Right renal cortex interstitium (tissue), 3 donors: ENCODE data around the gene ABCB8. TPM values are rescaled to one million over a fixed set of nuclear protein-coding genes. Genes with fewer than 3 reads are reported as not detected.

ENCODE experiments used
- DNase-seq, 3 donors: peaks; one replicate each; pipeline ENCODE4 v3.0.0-alpha.2; 2013; ENCODE audit warnings: low read depth in 3 of 3, low spot score in 2 of 3
- polyA plus RNA-seq, 3 donors: library from polyadenylated mRNA; unstranded; fragments of 120-200 nt; gene quantifications; one replicate each; pipeline ENCODE4 v1.2.1, GENCODE V29; 2013; ENCODE audit not compliant: insufficient read length in 3 of 3

Gene ABCB8
- polyA plus RNA-seq, 3 donors: 15.2 to 18.4 (median 15.5) TPM

GRCh38 chr7:151083071-151083823, 55.0 kb downstream of the ABCB8 start, which contains the start of gene TMUB1:
TSS of gene TMUB1 (minus strand) at chr7:151083493. CDS start at chr7:151082563, 930 bp downstream.
- no peak for DNase-seq

- DNase-seq: no peak
Measured at GRCh38 chr7:151083824-151084160, 55.5 kb downstream of the ABCB8 start.

GRCh38 chr7:151085329-151085690, 57.1 kb downstream of the ABCB8 start:
- DNase-seq: no peak

- no peak for DNase-seq
Measured at GRCh38 chr7:151085691-151086620, 57.7 kb downstream of the ABCB8 start, which contains the start of gene AGAP3. TSS of gene AGAP3 (plus strand) at chr7:151086475. CDS start at chr7:151086742, 267 bp downstream.

- no peak for DNase-seq
Measured at GRCh38 chr7:151086802-151087244, 58.6 kb downstream of the ABCB8 start.

GRCh38 chr7:151087245-151088018, 59.2 kb downstream of the ABCB8 start:
- no peak for DNase-seq

- no peak for DNase-seq
Measured at GRCh38 chr7:151088019-151088855, 60.0 kb downstream of the ABCB8 start.

GRCh38 chr7:151088856-151089699, 60.8 kb downstream of the ABCB8 start:
- no peak for DNase-seq

- DNase-seq: no peak
Measured at GRCh38 chr7:151089893-151090730, 61.9 kb downstream of the ABCB8 start.

GRCh38 chr7:151091003-151091402, 62.8 kb downstream of the ABCB8 start:
- no peak for DNase-seq

- DNase-seq: no peak
Measured at GRCh38 chr7:151091431-151091830, 63.2 kb downstream of the ABCB8 start.

- DNase-seq: no peak
Measured at GRCh38 chr7:151091988-151092387, 63.7 kb downstream of the ABCB8 start.

GRCh38 chr7:151093748-151094147, 65.5 kb downstream of the ABCB8 start:
- no peak for DNase-seq

- DNase-seq: no peak
Measured at GRCh38 chr7:151094675-151095074, 66.4 kb downstream of the ABCB8 start.

- DNase-seq: no peak
Measured at GRCh38 chr7:151095123-151095797, 67.0 kb downstream of the ABCB8 start.

- DNase-seq: no peak
Measured at GRCh38 chr7:151095828-151096475, 67.7 kb downstream of the ABCB8 start.
